HEK293 (cell line): ENCODE results near the gene REEP6.

Experiments used
- CTCF ChIA-PET: fragments of 350-600 bp; formaldehyde crosslinking; extraction: SDS; loops from one replicate; lab custom pipeline; 2021; ENCODE audit warnings: antibody characterized with exemption; lab: Yijun Ruan, JAX
- POLR2A ChIA-PET: fragments of 300-600 bp; formaldehyde crosslinking; extraction: SDS; loops from one replicate; lab custom pipeline; 2020; ENCODE audit warnings: antibody characterized with exemption, inconsistent platforms; lab: Yijun Ruan, JAX
- H3K27ac ChIP-seq: fragments of 200-500 bp; sonication (Bioruptor generic); 2 replicates; pipeline ENCODE4 v1.5.1; 2014; ENCODE audit warnings: low read depth, low read length, control low read depth, inconsistent platforms; ENCODE audit errors: extremely low read depth
- H3K36me3 ChIP-seq, 2 experiments: fragments of 200-500 bp in 1 of 2; sonication (Bioruptor generic) in 1 of 2; 1 replicate in 1 of 2; 2 replicates in 1 of 2; pipeline ENCODE4 v1.5.1; 2014 to 2017; ENCODE audit warnings: inconsistent platforms in 2 of 2, low read length in 2 of 2; ENCODE audit not compliant: control insufficient read depth in 2 of 2, insufficient read depth in 1 of 2
- H3K4me1 ChIP-seq: fragments of 200-500 bp; sonication (Bioruptor generic); 2 replicates; pipeline ENCODE4 v1.5.1; 2014; ENCODE audit warnings: mild to moderate bottlenecking, low read length, inconsistent platforms; ENCODE audit not compliant: control insufficient read depth, insufficient read depth
- H3K4me3 ChIP-seq: 2 replicates; pipeline ENCODE4 v1.5.1; 2011; ENCODE audit warnings: low read depth, mild to moderate bottlenecking, control low read depth, low read length, moderate library complexity
- H3K9me3 ChIP-seq: fragments of 200-500 bp; sonication (Bioruptor generic); 2 replicates; pipeline ENCODE4 v1.5.1; 2014; ENCODE audit warnings: low read depth, low read length, inconsistent platforms; ENCODE audit not compliant: control insufficient read depth, insufficient read depth
- GFI1B ChIP-seq: fragments of 450-650 bp; formaldehyde crosslinking; IDR thresholded peaks from 2 replicates; pipeline ENCODE4 v1.5.1; 2016; ENCODE audit warnings: missing biosample characterization, missing genetic modification characterization
- GLIS1 ChIP-seq: fragments of 450-650 bp; formaldehyde crosslinking; IDR thresholded peaks from 2 replicates; pipeline ENCODE4 v1.5.1; 2016; ENCODE audit warnings: missing biosample characterization, missing genetic modification characterization
- HOXA7 ChIP-seq: sonication (generic); formaldehyde crosslinking; IDR thresholded peaks from 2 replicates; pipeline ENCODE4 v1.8.1; 2022; ENCODE audit warnings: missing genetic modification reagents, borderline replicate concordance
- KLF7 ChIP-seq: fragments of 450-650 bp; formaldehyde crosslinking; IDR thresholded peaks from 2 replicates; pipeline ENCODE4 v1.5.1; 2016; ENCODE audit warnings: missing biosample characterization, missing genetic modification characterization, borderline replicate concordance
- SP3 ChIP-seq: fragments of 450-650 bp; formaldehyde crosslinking; IDR thresholded peaks from 2 replicates; pipeline ENCODE4 v1.5.1; 2016; ENCODE audit warnings: missing biosample characterization, missing genetic modification characterization
- SP7 ChIP-seq: fragments of 450-650 bp; formaldehyde crosslinking; IDR thresholded peaks from 2 replicates; pipeline ENCODE4 v1.5.1; 2016; ENCODE audit warnings: missing biosample characterization, missing genetic modification characterization
- ZBTB48 ChIP-seq: fragments of 450-650 bp; formaldehyde crosslinking; IDR thresholded peaks from 2 replicates; pipeline ENCODE4 v1.5.1; 2016; ENCODE audit warnings: missing biosample characterization, missing genetic modification characterization
- ZEB2 ChIP-seq: fragments of 450-650 bp; formaldehyde crosslinking; IDR thresholded peaks from 2 replicates; pipeline ENCODE4 v1.5.1; 2016; ENCODE audit warnings: missing biosample characterization, missing genetic modification characterization
- ZFP69B ChIP-seq: fragments of 450-650 bp; formaldehyde crosslinking; IDR thresholded peaks from 2 replicates; pipeline ENCODE4 v1.5.1; 2016; ENCODE audit warnings: missing biosample characterization, missing genetic modification characterization
- ZNF146 ChIP-seq: fragments of 450-650 bp; formaldehyde crosslinking; IDR thresholded peaks from 2 replicates; pipeline ENCODE4 v1.5.1; 2016; ENCODE audit warnings: missing biosample characterization, missing genetic modification characterization
- ZNF16 ChIP-seq: fragments of 450-650 bp; formaldehyde crosslinking; IDR thresholded peaks from 2 replicates; pipeline ENCODE4 v1.5.1; 2016; ENCODE audit warnings: low read depth, missing biosample characterization, missing genetic modification characterization
- ZNF19 ChIP-seq: fragments of 450-650 bp; formaldehyde crosslinking; IDR thresholded peaks from 2 replicates; pipeline ENCODE4; 2016; ENCODE audit warnings: missing biosample characterization, missing genetic modification characterization, low read depth
- ZNF211 ChIP-seq: fragments of 450-650 bp; formaldehyde crosslinking; IDR thresholded peaks from 2 replicates; pipeline ENCODE4 v1.5.1; 2016; ENCODE audit warnings: low read depth, missing biosample characterization, missing genetic modification characterization
- ZNF214 ChIP-seq: fragments of 450-650 bp; formaldehyde crosslinking; IDR thresholded peaks from 2 replicates; pipeline ENCODE4 v1.5.1; 2017; ENCODE audit warnings: missing biosample characterization, mild to moderate bottlenecking, missing genetic modification characterization, borderline replicate concordance
- ZNF248 ChIP-seq: fragments of 450-650 bp; formaldehyde crosslinking; IDR thresholded peaks from 2 replicates; pipeline ENCODE4 v1.5.1; 2017; ENCODE audit warnings: missing biosample characterization, missing genetic modification characterization
- ZNF416 ChIP-seq: fragments of 450-650 bp; formaldehyde crosslinking; IDR thresholded peaks from 2 replicates; pipeline ENCODE4 v1.5.1; 2016; ENCODE audit warnings: missing biosample characterization, missing genetic modification characterization
- ZNF423 ChIP-seq: fragments of 450-650 bp; formaldehyde crosslinking; IDR thresholded peaks from 2 replicates; pipeline ENCODE4 v1.5.1; 2016; ENCODE audit warnings: missing biosample characterization, missing genetic modification characterization
- ZNF544 ChIP-seq: fragments of 450-650 bp; formaldehyde crosslinking; IDR thresholded peaks from 2 replicates; pipeline ENCODE4 v1.5.0; 2017; ENCODE audit warnings: missing biosample characterization, missing genetic modification characterization
- ZNF549 ChIP-seq: fragments of 450-650 bp; IDR thresholded peaks from 2 replicates; pipeline ENCODE4 v1.5.1; 2018; ENCODE audit warnings: missing biosample characterization, missing genetic modification characterization, mild to moderate bottlenecking, inconsistent platforms, moderate library complexity
- ZNF555 ChIP-seq: fragments of 450-650 bp; formaldehyde crosslinking; conservative IDR thresholded peaks from 2 replicates; pipeline ENCODE4 v1.5.1; 2017; ENCODE audit warnings: missing biosample characterization, mild to moderate bottlenecking, missing genetic modification characterization, inconsistent platforms
- ZNF624 ChIP-seq: fragments of 450-650 bp; formaldehyde crosslinking; IDR thresholded peaks from 2 replicates; pipeline ENCODE4 v1.5.1; 2017; ENCODE audit warnings: missing biosample characterization, missing genetic modification characterization
- ZNF626 ChIP-seq: fragments of 450-650 bp; sonication (Bioruptor Pico); formaldehyde crosslinking; IDR thresholded peaks from 2 replicates; pipeline ENCODE4 v1.5.1; 2018; ENCODE audit warnings: missing biosample characterization, missing genetic modification characterization, inconsistent platforms
- ZSCAN23 ChIP-seq: fragments of 450-650 bp; formaldehyde crosslinking; IDR thresholded peaks from 2 replicates; pipeline ENCODE4 v1.5.1; 2016; ENCODE audit warnings: missing biosample characterization, missing genetic modification characterization
- TF ChIP-seq, protein P1 (sequence below): fragments of 450-650 bp; formaldehyde crosslinking; optimal IDR thresholded peaks from 2 replicates; pipeline ENCODE3; 2016; ENCODE audit warnings: missing biosample characterization, mild to moderate bottlenecking, missing genetic modification characterization
- TF ChIP-seq, protein P2 (sequence below): IDR thresholded peaks from 2 replicates; pipeline ENCODE4 v1.6.1; 2011; ENCODE audit warnings: mild to moderate bottlenecking, low read depth, low read length, borderline replicate concordance
- TF ChIP-seq, protein P3 (sequence below): fragments of 450-650 bp; formaldehyde crosslinking; IDR thresholded peaks from 2 replicates; pipeline ENCODE4 v1.5.1; 2016; ENCODE audit warnings: missing biosample characterization, missing genetic modification characterization, borderline replicate concordance
- TF ChIP-seq, protein P4 (sequence below): fragments of 450-650 bp; formaldehyde crosslinking; IDR thresholded peaks from 2 replicates; pipeline ENCODE4 v1.5.1; 2016; ENCODE audit warnings: missing biosample characterization, missing genetic modification characterization, low read depth

Gene REEP6

DNA sequence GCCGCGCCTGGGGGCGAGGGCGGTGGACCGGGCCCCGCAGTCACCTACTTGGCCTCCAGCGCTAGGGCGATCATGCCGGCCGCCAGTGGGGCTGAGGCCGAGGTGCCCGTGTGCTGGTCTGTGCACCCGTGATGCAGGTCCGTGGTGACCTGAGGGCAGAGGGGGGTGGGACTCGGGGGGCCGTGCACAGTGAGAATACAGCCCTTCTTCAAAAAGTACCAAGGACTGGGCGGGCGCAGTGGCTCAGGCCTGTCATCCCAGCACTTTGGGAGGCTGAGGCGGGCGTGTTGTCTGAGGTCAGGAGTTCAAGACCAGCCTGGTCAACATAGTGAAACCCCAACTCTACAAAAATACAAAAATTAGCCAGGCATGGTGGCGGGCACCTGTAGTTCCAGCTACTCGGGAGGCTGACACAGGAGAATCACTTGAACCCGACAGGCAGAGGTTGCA lies 7.0 kb upstream of the REEP6 start:
- Histone ChIP-seq H3K9me3 (no peaks in the 10 kb centered on the region), H3K27ac (no peak overlapping the region), H3K4me1 (no peaks in the 10 kb centered on the region), H3K4me3 (no peak overlapping the region), H3K36me3 (no peaks in the 10 kb centered on the region; a peak in 1 of 3 replicates)
- CTCF ChIA-PET: no interaction called here
- TF ChIP-seq GFI1B (tag by site-specific recombination): no peak
- no peak for TF ChIP-seq ZNF19 (tag by site-specific recombination)
- TF ChIP-seq ZBTB48 (tag by site-specific recombination): no peak
- TF ChIP-seq, protein P1, sequence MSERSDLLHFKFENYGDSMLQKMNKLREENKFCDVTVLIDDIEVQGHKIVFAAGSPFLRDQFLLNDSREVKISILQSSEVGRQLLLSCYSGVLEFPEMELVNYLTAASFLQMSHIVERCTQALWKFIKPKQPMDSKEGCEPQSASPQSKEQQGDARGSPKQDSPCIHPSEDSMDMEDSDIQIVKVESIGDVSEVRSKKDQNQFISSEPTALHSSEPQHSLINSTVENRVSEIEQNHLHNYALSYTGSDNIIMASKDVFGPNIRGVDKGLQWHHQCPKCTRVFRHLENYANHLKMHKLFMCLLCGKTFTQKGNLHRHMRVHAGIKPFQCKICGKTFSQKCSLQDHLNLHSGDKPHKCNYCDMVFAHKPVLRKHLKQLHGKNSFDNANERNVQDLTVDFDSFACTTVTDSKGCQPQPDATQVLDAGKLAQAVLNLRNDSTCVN (tag by site-specific recombination): no peak
- TF ChIP-seq ZNF423 (tag by site-specific recombination): no peak
- no peak for TF ChIP-seq ZNF248 (tag by site-specific recombination)
- no peak for TF ChIP-seq ZNF555 (tag by site-specific recombination)
- TF ChIP-seq SP3 (tag by site-specific recombination): no peak
- TF ChIP-seq HOXA7 (CRISPR knock-in tag): no peak
- TF ChIP-seq ZNF624: no peak
- TF ChIP-seq, protein P2, sequence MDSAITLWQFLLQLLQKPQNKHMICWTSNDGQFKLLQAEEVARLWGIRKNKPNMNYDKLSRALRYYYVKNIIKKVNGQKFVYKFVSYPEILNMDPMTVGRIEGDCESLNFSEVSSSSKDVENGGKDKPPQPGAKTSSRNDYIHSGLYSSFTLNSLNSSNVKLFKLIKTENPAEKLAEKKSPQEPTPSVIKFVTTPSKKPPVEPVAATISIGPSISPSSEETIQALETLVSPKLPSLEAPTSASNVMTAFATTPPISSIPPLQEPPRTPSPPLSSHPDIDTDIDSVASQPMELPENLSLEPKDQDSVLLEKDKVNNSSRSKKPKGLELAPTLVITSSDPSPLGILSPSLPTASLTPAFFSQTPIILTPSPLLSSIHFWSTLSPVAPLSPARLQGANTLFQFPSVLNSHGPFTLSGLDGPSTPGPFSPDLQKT: no peak
- TF ChIP-seq ZNF146 (tag by site-specific recombination): no peak
- TF ChIP-seq ZSCAN23 (tag by site-specific recombination): no peak
- TF ChIP-seq ZFP69B (tag by site-specific recombination): no peak
- no peak for TF ChIP-seq ZNF214 (tag by site-specific recombination)
- no peak for TF ChIP-seq GLIS1
- TF ChIP-seq ZNF626 (tag by site-specific recombination): no peak
- TF ChIP-seq ZNF544 (tag by site-specific recombination): no peak
- no peak for TF ChIP-seq SP7 (tag by site-specific recombination)
- POLR2A ChIA-PET: no interaction called here

DNA sequence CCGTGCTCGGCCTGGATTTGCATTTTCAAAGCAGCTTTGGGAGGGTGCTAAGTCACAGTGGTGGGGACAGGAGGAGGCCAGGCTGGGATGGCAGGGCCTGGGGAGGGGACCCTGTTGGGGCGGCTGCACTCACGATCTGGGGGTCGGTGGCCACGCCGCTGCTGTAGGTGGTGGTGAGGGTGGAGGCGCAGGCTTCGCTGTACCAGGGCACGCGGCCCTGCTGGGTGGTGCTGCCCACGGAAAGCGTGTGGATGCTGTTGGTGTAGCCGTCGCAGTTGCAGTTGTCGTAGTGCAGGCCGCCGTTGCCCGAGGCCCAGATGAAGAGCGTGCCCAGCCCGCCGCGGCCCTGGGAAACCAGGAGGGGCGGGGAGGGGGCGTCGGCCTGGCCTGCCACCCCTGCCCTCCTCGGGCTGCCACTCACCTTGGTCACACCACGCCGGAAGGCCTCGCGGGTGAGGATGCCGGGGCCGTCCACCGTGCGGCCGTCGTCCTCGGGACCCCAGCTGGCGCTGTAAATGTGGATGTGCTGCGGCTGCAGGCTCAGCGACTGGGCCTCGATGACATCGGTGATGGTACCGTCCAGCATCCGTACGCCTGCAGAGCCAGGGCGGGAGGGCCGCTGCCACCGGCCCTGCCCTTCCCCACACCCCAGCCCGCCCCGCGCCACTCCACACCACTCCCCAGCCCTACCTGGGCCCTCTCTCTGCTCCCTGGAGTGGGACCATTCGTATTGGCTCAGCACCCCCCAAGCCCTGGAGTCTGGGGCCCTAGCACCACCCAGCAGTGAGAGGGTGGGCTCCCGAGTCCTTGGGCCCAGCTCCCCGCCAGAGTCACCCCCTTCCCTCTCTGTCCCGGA lies 4.0 kb upstream of the REEP6 start:
- H3K27ac ChIP-seq: no peak overlapping the region
- POLR2A ChIA-PET: no interaction called here
- no peak overlapping the region for H3K4me3 ChIP-seq
- H3K4me1 ChIP-seq: peaks cover 5% of the 10 kb centered on the region
- H3K9me3 ChIP-seq: no peaks in the 10 kb centered on the region
- CTCF ChIA-PET: interaction anchor here (0.7 kb wide), 1 partner anchor 21 kb away, joined by 3 read pairs; no protein-coding TSS in a partner anchor
- H3K36me3 ChIP-seq: no peaks in the 10 kb centered on the region; a peak in 1 of 3 replicates
- TF ChIP-seq ZEB2 (no peak), ZNF549 (tag by site-specific recombination) (no peak), GFI1B (tag by site-specific recombination) (no peak), ZNF16 (tag by site-specific recombination) (no peak), ZNF211 (tag by site-specific recombination) (no peak), ZNF416 (no peak), KLF7 (tag by site-specific recombination) (no peak)
- TF ChIP-seq, protein P3, sequence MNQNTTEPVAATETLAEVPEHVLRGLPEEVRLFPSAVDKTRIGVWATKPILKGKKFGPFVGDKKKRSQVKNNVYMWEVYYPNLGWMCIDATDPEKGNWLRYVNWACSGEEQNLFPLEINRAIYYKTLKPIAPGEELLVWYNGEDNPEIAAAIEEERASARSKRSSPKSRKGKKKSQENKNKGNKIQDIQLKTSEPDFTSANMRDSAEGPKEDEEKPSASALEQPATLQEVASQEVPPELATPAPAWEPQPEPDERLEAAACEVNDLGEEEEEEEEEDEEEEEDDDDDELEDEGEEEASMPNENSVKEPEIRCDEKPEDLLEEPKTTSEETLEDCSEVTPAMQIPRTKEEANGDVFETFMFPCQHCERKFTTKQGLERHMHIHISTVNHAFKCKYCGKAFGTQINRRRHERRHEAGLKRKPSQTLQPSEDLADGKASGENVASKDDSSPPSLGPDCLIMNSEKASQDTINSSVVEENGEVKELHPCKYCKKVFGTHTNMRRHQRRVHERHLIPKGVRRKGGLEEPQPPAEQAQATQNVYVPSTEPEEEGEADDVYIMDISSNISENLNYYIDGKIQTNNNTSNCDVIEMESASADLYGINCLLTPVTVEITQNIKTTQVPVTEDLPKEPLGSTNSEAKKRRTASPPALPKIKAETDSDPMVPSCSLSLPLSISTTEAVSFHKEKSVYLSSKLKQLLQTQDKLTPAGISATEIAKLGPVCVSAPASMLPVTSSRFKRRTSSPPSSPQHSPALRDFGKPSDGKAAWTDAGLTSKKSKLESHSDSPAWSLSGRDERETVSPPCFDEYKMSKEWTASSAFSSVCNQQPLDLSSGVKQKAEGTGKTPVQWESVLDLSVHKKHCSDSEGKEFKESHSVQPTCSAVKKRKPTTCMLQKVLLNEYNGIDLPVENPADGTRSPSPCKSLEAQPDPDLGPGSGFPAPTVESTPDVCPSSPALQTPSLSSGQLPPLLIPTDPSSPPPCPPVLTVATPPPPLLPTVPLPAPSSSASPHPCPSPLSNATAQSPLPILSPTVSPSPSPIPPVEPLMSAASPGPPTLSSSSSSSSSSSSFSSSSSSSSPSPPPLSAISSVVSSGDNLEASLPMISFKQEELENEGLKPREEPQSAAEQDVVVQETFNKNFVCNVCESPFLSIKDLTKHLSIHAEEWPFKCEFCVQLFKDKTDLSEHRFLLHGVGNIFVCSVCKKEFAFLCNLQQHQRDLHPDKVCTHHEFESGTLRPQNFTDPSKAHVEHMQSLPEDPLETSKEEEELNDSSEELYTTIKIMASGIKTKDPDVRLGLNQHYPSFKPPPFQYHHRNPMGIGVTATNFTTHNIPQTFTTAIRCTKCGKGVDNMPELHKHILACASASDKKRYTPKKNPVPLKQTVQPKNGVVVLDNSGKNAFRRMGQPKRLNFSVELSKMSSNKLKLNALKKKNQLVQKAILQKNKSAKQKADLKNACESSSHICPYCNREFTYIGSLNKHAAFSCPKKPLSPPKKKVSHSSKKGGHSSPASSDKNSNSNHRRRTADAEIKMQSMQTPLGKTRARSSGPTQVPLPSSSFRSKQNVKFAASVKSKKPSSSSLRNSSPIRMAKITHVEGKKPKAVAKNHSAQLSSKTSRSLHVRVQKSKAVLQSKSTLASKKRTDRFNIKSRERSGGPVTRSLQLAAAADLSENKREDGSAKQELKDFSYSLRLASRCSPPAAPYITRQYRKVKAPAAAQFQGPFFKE: no peak
- TF ChIP-seq, protein P4, sequence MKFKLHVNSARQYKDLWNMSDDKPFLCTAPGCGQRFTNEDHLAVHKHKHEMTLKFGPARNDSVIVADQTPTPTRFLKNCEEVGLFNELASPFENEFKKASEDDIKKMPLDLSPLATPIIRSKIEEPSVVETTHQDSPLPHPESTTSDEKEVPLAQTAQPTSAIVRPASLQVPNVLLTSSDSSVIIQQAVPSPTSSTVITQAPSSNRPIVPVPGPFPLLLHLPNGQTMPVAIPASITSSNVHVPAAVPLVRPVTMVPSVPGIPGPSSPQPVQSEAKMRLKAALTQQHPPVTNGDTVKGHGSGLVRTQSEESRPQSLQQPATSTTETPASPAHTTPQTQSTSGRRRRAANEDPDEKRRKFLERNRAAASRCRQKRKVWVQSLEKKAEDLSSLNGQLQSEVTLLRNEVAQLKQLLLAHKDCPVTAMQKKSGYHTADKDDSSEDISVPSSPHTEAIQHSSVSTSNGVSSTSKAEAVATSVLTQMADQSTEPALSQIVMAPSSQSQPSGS (tag by site-specific recombination): no peak
